Ureter (tissue), 1 donor: Measurements from ENCODE around the gene PCSK6. TPM values are rescaled to one million over a fixed set of nuclear protein-coding genes. Genes with fewer than 3 reads are reported as not detected.
"Not testable (repeated sequence)": the region's sequence is repeated elsewhere in the genome, so short reads cannot be mapped to it uniquely, and the experiment has no call there.

Experiments
- DNase-seq: peaks from one replicate; pipeline ENCODE4 v3.0.0-alpha.2; 2020; ENCODE audit warnings: low spot score
- total RNA-seq: library from RNA; stranded (reverse); gene quantifications from one replicate; pipeline ENCODE4 v1.2.4, GENCODE V29; 2023
- donor health status: DM: yes; HTN: yes; CAD: no.

Gene PCSK6
- total RNA-seq, 1 donor from 2014 or later = 14.5 TPM

GRCh38 chr15:101482526-101483371 is 6.8 kb downstream of the PCSK6 start:
- no peak for DNase-seq

- DNase-seq = no peak
Measured at GRCh38 chr15:101481917-101482525, 7.5 kb downstream of the PCSK6 start.

- no peak for DNase-seq
Measured at GRCh38 chr15:101481381-101481705, 8.2 kb downstream of the PCSK6 start.

- no peak for DNase-seq
Measured at GRCh38 chr15:101480613-101481380, 8.7 kb downstream of the PCSK6 start.

GRCh38 chr15:101479851-101480612 is 9.5 kb downstream of the PCSK6 start:
- DNase-seq = no peak

- DNase-seq = no peak
Measured at GRCh38 chr15:101479342-101479845, 10.1 kb downstream of the PCSK6 start.

GRCh38 chr15:101478701-101479341 is 10.7 kb downstream of the PCSK6 start:
- DNase-seq = no peak

- no peak for DNase-seq
Measured at GRCh38 chr15:101477851-101478362, 11.6 kb downstream of the PCSK6 start.

- no peak for DNase-seq
Measured at GRCh38 chr15:101476756-101477155, 12.8 kb downstream of the PCSK6 start.

GRCh38 chr15:101474983-101475382 is 14.5 kb downstream of the PCSK6 start:
- no peak for DNase-seq

GRCh38 chr15:101474233-101474632 is 15.3 kb downstream of the PCSK6 start:
- DNase-seq = no peak

GRCh38 chr15:101472033-101472432 is 17.5 kb downstream of the PCSK6 start:
- DNase-seq = no peak

GRCh38 chr15:101470548-101471239 is 18.8 kb downstream of the PCSK6 start:
- DNase-seq = no peak

- no peak for DNase-seq
Measured at GRCh38 chr15:101469520-101470288, 19.8 kb downstream of the PCSK6 start.

GRCh38 chr15:101466188-101466587 is 23.3 kb downstream of the PCSK6 start:
- no peak for DNase-seq

- no peak for DNase-seq
Measured at GRCh38 chr15:101464999-101465669, 24.4 kb downstream of the PCSK6 start.

- no peak for DNase-seq
Measured at GRCh38 chr15:101464256-101464998, 25.1 kb downstream of the PCSK6 start.

GRCh38 chr15:101463696-101464095 is 25.8 kb downstream of the PCSK6 start:
- DNase-seq = not testable (repeated sequence)
